HG03159 (cell line): ENCODE measurements around the gene RHO.
"Not testable (repeated sequence)": the region's sequence is repeated elsewhere in the genome, so short reads cannot be mapped to it uniquely, and the experiment has no call there.

ENCODE experiments used
- ATAC-seq: cut with Tn5 transposase; IDR thresholded peaks from one replicate; pipeline ENCODE4 v1.9.1; 2021; ENCODE audit warnings: mild to moderate bottlenecking, moderate library complexity; ENCODE audit not compliant: unreplicated experiment

RHO gene

DNA sequence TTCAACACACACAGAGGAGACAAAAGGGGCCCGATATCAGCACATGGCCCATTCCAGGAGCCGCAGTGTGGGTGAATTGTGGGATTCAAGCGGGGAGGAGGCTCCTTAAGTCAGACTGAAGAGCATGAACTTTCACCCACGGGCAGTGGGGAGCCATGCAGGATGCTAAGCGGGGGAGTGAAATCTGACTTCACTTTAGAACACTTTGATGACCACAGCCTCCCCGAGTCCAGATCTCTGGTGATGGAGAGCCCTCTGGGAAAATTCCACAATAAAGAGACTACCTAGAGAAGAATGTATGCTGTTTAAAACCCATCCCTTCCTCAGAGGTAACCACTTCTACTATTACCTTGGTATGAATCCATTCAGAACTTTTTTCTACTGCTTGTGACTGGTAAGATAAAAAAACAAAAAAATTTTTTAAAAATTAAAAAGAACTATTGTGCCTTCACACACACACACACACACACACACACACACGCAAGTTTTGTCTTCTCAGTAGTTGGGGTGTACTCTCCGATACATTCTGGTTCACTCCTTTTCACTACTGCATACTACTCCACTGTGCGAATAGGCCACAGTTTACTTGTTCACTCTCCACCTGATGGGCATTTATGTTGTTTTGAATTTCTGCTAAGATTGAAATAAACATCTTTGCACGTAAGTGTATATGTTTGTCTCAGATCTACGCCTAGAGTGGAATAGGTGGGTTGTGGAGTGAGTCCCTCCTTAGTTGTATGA, 12.5 kb downstream of the RHO start:
- ATAC-seq: no peak

DNA sequence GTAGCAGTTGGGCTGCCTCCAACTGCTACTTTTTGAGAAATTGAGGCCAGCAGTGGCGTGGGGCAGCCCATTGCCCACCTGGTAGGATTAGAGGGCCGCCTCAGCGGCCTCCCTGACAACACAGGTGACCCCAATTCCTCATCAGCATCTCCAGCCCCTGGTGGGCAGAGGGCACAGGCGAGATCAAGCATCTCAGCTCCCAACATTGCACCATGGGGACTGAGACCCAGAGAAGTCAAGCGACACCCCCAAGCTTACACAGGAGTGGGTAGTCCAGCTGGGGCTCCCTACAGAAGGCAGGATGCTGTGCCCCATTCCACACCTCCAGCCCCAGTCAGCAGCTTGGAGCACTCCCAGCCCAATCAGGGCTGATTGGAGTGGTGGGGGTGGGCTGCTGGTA, 14.3 kb downstream of the RHO start:
- ATAC-seq: no peak

DNA sequence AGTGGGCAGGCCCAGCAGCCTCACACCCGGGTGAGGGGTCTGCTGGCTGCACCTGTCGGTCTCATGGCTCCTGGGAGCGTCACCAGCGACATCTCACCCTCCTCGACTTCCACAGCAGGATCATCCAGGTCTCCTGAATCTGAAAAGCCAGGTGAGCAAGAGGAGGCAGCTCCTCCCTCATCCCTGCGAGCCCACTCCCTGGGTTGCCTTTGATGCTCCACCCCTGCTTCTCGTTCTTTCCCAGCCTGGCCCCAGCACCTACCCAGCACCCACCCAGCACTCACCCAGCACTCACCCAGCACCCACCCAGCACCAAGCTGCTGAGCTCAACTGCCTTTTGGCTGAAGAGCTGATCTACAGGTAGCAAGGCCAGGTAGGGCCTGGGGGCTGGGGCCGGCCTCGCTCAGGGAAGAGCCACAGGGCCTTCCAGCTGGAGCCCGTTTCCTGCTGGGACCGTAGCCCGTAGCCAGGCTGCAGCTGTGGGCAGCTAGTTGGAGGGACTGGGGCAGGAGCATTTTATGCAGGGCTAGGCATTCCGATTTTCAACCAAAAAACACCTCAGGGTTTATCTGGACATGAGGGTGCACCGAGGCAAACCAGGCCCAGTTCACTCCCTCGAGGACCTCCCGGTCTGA, 14.8 kb downstream of the RHO start, which contains the start of gene H1-8:
H1-8 (plus strand) TSS at position 20 of the 635 bp plus-strand sequence; CDS start at position 64, 44 bp downstream.
- no peak for ATAC-seq

DNA sequence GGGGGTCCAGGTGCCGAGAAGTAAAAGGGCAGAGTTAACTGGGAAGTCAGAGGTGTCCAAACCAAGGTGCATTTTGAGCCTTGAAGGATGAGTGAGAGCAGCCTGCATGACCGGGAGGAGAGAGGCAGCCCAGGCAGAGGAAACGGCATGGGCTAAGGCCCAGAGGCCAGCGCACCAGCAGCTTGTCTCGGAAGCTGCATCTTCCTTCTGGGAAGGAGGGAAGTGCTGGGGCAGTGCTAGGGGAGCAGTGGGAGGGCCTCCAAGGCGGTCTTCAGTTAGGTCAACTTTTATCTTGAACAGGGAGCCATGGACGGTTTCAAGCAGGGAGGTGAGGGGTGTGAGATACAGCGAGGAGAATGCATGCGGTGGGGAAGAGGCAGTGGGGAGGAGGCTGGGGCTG, 15.6 kb downstream of the RHO start:
- ATAC-seq: no peak

DNA sequence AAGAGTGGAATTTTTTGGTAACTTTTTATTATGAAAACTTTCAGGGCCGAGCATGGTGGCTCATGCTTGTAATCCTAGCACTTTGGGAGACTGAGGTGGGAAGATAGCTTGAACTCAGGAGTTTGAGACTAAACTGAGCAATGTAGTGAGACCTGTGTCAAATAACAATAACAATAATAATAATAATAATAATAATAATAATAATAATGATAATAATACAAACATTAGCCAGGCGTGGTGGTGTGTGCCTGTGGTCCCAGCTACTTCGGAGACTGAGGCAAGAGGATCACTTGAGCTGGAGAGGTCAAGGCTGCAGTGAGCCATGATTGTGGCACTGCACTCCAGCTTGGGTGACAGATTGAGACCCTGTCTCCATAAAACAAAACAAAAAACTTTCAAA, 17.5 kb downstream of the RHO start:
- ATAC-seq: not testable (repeated sequence)

DNA sequence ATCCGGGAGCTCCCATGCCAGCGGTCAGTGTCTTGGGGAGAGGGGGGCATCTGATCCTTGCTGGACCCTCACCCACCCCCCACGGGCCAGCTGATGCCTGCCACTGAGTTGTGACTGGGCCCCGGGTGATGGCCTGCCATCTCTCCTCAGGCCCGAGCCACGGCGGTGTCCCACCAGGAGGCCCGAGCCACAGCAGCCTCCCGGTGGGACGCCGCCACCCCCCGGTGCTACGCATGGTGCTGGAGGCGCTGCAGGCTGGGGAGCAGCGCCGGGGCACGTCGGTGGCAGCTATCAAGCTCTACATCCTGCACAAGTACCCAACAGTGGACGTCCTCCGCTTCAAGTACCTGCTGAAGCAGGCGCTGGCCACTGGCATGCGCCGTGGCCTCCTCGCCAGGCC, 18.8 kb downstream of the RHO start:
- ATAC-seq: no peak

DNA sequence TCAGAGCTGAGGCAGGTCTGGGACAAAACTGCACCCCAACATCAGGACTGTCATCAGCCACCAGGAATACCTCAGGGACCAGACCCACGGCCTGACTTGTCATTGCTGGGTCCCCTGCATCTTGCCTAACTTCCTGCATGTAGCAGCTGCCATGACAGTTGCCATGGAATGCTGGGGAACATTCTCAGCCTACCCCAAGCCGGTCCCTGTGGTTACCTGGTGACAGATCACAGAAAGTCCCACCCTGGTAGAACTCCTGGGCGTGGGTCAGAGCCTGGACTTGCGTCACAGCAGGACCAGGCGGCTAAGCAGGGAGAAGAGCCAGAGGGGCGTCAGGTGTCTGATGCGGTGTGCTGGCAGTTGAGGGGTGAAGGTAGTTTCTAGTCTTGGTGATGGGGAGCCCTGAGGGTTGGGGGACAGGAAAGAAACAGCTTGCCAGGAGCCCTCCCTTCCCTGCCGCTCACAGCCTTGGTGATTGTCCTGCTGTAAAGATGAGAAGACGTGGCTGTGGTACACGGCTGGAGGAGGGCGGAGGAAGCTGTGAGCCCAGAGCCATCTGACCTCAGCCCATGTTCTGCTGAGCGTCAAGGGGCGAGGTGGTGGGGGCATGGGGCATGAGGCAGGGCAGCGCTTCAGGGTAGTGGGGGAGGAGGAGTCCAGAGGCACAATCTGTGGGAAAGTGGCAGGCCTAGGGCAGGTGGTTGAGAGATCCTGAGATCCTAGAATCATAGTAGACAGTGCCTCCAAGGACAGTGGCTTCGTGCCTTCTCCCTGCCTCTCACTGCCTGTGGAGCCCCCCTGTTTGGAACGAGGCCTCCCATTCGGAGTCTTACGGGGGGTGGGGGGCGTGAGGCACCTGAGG, 19.9 kb downstream of the RHO start:
- no peak for ATAC-seq

DNA sequence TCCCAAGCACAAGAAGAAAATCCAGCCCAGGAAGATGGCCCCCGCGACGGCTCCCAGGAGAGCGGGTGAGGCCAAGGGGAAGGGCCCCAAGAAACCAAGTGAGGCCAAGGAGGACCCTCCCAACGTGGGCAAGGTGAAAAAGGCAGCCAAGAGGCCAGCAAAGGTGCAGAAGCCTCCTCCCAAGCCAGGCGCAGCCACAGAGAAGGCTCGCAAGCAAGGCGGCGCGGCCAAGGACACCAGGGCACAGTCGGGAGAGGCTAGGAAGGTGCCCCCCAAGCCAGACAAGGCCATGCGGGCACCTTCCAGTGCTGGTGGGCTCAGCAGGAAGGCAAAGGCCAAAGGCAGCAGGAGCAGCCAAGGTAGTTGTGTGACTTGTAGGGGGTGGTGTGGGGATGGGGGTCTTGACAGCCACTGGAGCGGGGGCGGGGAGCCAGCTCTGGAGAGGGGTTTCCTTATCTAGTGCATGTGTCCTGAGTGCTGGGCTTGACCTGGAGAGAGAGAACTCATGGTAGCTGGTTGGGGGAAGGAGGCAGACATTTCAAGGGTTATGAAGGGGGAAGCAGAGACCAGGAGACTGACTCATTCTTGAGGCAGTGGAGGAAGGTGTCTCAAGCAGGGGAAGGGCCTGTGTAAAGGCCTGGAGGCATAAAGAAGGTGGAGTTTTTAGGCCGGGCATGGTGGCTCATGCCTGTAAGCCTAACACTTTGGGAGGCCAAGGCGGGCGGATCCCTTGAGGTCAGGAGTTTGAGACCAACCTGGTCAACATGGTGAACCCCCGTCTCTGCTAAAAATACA, 20.8 kb downstream of the RHO start:
- no peak for ATAC-seq

DNA sequence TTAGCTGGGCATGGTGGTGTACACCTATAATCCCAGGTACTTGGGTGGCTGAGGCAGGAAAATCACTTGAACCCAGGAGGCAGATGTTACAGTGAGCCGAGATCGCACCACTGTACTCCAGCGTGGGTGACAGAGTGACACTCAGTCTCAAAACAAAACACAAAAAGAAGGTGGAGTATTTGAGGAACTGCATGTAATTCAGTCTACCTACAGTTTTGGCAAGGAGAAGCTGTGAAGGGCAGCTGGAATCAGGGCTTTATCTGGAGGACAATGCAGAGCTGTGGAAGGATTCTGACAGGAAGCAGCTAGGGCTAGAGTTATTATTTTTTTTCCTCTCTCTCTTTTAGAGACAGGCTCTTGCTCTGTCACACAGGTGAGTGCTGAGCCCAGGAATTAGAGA, 21.4 kb downstream of the RHO start:
- no peak for ATAC-seq

DNA sequence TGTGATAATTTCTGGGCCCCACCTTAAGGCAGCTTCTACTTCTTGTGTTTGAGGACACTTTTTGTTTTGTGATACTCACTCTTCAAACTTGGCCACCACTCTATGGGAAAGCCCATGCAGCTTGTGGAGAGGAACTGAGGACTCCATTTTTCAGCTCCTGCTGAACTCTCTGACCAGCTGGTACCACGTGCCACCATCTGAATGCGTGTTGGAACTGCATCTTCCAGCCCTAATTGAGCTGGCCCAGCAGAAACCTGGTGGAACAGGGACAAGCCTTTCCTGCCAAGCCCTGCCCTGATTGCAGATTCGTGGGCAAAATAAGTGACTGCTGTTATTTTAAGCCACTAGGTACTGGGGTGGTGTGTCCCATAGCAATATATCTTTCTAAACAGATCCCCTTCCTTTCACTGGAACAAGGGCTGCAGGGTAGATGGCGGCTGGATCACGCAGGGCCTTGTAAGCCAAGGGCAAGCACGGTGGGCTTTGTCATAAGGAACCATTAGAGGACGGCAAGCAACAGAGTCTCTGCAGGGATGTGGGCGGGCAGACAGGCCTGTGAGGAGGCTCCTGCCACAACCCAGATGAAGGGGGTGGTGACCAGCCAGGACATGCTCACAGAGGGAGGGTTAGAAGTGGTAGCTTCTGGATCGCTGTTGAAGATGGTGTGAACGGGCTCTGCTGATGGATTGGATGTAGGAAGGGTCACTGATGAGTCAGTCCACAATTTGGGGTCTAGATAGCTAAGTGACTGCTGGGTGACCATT, 24.0 kb downstream of the RHO start:
- ATAC-seq: no peak

DNA sequence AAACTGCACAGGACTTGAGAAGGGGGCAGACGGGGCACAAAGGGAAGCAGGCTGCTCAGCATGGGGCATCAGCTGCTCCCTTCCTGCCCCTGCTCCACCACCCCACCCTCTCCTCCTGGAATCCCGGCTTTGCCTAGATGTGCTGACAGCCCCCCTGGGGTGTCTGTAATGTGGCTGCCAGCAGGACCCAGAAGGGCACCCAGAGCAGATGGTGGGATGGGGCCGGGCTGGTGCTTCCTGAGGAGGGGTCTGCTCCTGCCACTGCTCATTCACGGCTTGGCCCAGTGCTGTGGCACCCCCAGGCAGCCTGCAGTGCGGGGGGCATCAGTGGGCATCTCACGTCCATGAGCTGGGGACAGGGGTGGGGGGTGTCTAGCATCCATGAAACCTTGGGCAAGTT, 24.7 kb downstream of the RHO start:
- no peak for ATAC-seq

DNA sequence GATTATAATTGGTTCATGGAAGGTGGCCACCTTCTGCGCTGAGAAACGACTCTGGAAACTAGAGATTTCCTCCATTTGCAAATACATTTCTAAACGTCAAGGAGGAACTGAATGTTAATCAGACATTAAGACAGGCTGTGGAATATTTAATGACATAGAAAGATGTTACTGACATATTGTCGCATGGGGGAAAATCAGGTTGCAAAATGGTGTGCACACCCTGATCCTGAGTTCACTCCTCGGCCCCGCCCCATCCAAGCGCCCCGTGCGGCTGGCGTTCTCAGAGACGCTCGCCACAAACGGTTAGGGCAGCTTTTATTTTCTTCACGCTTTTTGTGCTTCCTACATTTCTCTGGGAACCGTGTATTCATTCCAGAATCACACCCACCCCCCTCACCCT, 25.3 kb downstream of the RHO start:
- ATAC-seq: no peak

DNA sequence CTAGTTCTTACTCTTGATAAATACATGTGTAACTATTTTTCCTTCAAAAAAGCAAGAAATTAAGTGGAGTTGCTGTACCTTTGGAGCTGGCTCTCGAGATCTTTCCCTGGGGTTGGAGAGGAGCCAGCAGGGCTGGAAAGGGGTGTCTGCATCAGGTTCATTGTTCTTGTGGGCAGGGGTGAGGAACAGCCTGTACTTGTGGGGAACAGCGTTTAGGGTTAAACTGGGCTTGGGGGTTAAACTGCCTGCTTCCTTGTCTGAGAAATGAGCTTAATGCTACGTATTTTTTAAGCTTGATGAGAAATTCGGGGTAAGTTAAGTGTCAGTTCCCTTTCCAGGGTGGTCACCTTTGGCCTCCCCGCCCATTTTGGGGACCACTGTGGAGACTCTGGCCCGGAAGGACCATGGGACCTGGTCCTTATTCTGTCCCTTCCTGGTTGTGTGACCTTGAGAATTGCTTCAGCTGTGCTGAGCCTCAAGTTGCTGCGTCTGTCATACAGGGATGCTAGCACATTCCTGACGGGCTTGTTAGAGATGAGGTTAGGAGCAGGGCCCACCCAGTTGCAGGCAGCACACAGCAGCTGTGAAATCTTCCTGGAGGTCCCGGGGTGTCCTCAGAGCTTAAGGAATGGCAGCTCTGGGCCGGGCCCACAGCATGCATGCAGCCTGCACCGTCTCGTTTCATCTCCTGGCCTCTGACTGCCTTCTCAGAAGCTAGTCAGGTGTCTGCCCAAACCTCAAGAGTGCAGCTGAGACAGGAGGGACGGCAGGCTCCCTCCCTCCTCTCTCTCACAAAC, 26.1 kb downstream of the RHO start:
- no peak for ATAC-seq

DNA sequence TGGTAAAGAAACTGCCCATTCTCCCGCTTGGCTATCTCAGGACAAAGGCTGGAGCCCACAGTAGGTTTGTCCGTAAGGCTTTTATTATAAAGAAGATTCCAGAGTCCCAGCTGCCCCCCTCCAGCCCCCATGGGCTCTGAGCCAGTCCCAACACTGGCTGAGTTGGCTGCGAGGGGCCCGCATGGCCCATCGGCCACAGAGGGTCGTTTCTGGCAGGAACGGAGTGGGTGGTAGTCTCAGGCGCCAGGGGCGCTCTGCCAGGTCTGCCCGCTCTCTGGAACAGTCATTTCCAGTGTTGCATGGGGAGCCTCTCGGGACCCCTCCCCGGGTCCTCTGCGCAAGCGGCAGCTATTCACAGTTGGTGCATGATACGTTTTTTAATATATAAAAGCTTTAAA, 26.7 kb downstream of the RHO start:
- ATAC-seq: no peak

DNA sequence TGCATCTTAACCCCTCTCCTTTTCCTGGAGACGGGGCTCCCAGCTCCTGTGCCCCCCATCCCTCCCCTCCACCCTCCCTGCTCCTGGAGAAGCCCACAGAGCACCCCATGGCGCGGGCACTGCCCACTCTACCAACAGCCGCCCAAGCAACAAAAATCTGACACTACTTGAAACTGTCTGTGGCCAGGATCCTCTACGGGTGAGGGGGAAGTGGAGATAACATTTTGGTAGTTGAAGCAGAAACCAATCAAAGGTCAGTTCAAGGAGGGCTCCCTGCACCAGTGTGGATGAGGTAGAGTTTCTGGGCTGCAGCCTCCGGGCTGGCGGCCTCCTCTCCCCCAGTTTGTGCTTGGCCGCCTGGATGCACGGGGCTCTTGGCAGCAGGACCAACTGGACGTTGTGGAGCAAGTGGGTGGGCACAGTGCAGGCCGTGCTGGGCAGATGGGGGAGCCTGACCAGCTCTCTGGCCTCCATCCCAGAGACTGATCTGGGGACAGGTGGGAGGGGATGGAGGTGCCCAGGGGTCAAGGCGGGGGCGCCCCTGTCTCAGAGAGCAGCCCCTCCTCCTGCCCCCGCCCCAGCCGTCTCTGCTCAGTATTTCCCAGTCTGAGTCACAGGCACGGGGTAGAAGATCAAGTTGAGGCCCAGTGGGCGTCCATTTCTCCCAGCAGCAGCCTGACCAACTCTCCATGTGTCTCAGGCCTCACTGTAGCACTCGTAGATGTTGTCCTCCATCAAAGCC, 27.3 kb downstream of the RHO start:
- ATAC-seq: no peak

DNA sequence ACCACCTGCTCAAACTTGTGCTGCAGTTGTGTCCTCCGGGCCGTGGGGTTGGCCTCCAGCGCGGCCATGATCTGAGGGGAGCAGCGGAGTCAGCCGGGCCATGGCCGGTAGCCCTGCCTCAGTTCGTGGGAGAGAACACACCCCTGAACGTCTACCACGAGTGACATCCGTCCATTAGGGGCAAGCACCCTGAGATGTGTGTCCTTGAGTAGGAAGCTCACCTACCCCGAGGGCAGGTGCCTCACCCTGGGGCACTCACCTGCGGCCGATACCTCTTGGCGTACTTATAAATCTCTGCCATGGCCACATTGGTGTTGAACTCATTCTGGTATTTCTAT, 27.9 kb downstream of the RHO start:
- no peak for ATAC-seq

DNA sequence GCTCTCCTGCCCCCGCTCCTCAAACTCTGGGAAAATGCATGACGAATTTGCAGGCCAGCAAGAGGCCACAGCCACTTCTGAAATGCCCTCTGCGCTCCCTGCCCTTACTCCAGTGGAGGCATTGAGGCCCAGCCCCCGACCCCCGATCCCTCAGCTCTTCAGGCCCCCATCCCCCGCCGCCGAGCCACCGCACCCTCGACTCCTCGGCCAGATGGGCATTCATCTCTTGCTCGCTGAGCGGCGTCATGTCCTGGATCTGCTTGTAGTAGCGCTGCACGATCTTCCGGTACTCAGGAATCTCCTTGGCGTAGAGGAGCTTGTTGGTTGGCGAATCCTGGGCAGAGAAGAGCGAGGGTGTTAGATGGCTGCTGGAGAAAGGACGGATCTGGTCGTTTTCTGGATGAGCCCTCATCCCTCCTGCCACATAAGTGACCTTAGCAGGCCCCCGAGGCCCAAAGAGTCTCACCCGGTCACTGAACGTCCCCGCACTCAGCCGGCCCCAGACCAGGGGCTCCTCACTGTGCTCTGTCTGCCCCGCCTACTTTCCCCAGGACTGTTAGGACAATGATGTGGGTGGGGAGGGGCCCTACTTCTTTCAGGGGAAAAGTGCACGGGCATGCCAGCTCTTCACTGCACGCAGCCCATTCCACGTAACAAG, 28.6 kb downstream of the RHO start:
- ATAC-seq: no peak

DNA sequence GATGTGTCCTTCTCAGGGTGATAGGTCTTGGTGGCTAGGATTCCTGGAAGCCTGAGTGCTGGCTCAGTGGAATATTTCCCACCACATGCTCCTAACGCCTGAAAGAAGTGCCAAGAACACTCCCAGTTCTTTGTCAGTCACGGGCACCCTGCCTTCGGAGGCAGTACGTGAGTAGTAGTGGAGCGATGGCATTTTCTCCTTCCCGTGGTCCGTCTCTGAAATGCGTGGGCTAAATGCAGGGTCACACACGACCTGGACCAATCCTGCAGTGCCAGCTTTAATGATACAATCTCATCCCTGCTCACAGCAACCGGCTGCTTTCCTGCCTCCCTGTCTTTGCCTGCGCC, 29.1 kb downstream of the RHO start:
- no peak for ATAC-seq
